GM21360 (cell line): ENCODE data around the gene PDZD11.
"Not testable (repeated sequence)": the region's sequence is repeated elsewhere in the genome, so short reads cannot be mapped to it uniquely, and the experiment has no call there.

Experiments used
- ATAC-seq: cut with Tn5 transposase; IDR thresholded peaks from one replicate; pipeline ENCODE4 v1.9.1; 2021; ENCODE audit warnings: mild to moderate bottlenecking, moderate library complexity; ENCODE audit not compliant: unreplicated experiment

The PDZD11 gene

GRCh38 chrX:70257423-70258288 lies 32.1 kb downstream of the PDZD11 start:
- no peak for ATAC-seq

- ATAC-seq = no peak
Measured at GRCh38 chrX:70255452-70255851, 34.3 kb downstream of the PDZD11 start.

- no peak for ATAC-seq
Measured at GRCh38 chrX:70254909-70255308, 34.8 kb downstream of the PDZD11 start.

- no peak for ATAC-seq
Measured at GRCh38 chrX:70254063-70254400, 35.7 kb downstream of the PDZD11 start.

GRCh38 chrX:70253377-70254062 lies 36.2 kb downstream of the PDZD11 start:
- ATAC-seq = no peak

- ATAC-seq = no peak
Measured at GRCh38 chrX:70252491-70252890, 37.2 kb downstream of the PDZD11 start.

- ATAC-seq = no peak
Measured at GRCh38 chrX:70247252-70247651, 42.5 kb downstream of the PDZD11 start.

GRCh38 chrX:70244881-70245280 lies 44.8 kb downstream of the PDZD11 start:
- no peak for ATAC-seq

GRCh38 chrX:70243601-70244000 lies 46.1 kb downstream of the PDZD11 start:
- not testable (repeated sequence) for ATAC-seq

GRCh38 chrX:70241501-70241900 lies 48.2 kb downstream of the PDZD11 start:
- ATAC-seq = no peak

GRCh38 chrX:70240751-70241150 lies 49.0 kb downstream of the PDZD11 start:
- ATAC-seq = no peak
